ENCODE measurements around the gene ETS2. TPM values are rescaled to one million over a fixed set of nuclear protein-coding genes. Genes with fewer than 3 reads are reported as not detected.

The ETS2 gene
- total RNA-seq, 1 experiment from 2014 or later = 132 TPM

- H3K4me3 ChIP-seq (ENCODE audit: low read depth in 2 of 2, low read length in 2 of 2) = no peak overlapping the region
- in situ Hi-C loops (cut with HindIII; ENCODE audit: low pct_unique_long_range_greater_than_20kb, low sequenced_read_pairs) (no loop called here), intact Hi-C loops (cut with micrococcal nuclease; ENCODE audit: unreplicated experiment) (no loop called here)
- H3K9me3 ChIP-seq (ENCODE audit: control insufficient read depth, insufficient read depth, low read depth, low read length) = no peaks in the 10 kb centered on the region
- no peak overlapping the region for H3K27ac ChIP-seq (ENCODE audit: low read length)
- DNase-seq (ENCODE audit: low read depth, low spot score) (no peak), ATAC-seq (no peak)
- H3K27me3 ChIP-seq (ENCODE audit: control insufficient read depth, insufficient read depth, low read length) = no peaks in the 10 kb centered on the region
- POLR2A ChIA-PET = interaction anchor here (0.9 kb wide), 1 partner anchor 9 kb away, joined by 3 read pairs; no protein-coding TSS in a partner anchor
- no peaks in the 10 kb centered on the region for H3K4me1 ChIP-seq (ENCODE audit: control insufficient read depth, insufficient read depth, low read length)
- no peaks in the 10 kb centered on the region; the same call in 1 of the 2 replicates for H3K36me3 ChIP-seq (ENCODE audit: control insufficient read depth, insufficient read depth, low read length)
- TF ChIP-seq CTCF (IDR thresholded peaks at IDR 0.05) (no peak), SIN3A (IDR thresholded peaks at IDR 0.05; ENCODE audit: borderline replicate concordance, insufficient read depth, low read depth, low read length) (no peak), REST (IDR thresholded peaks at IDR 0.05; ENCODE audit: insufficient read depth in 1 of 2, low read depth in 2 of 2, low read length in 1 of 2) (no peak), POLR2AphosphoS5 (IDR thresholded peaks at IDR 0.05; ENCODE audit: low read depth, low read length) (no peak), TCF7L2 (IDR thresholded peaks at IDR 0.05; ENCODE audit: low read depth, low read length) (no peak)
- BruUV-seq (replicated peaks) = no TSS peak
- CTCF ChIA-PET = no interaction called here
These were observed 45.4 kb downstream of the ETS2 start for GRCh38 chr21:38851101-38851500.

GRCh38 chr21:38852278-38852677 lies 46.5 kb downstream of the ETS2 start:
- TF ChIP-seq REST (IDR thresholded peaks at IDR 0.05; ENCODE audit: insufficient read depth in 1 of 2, low read depth in 2 of 2, low read length in 1 of 2) (no peak), CTCF (IDR thresholded peaks at IDR 0.05) (no peak), POLR2AphosphoS5 (IDR thresholded peaks at IDR 0.05; ENCODE audit: low read depth, low read length) (no peak), SIN3A (IDR thresholded peaks at IDR 0.05; ENCODE audit: borderline replicate concordance, insufficient read depth, low read depth, low read length) (no peak), TCF7L2 (IDR thresholded peaks at IDR 0.05; ENCODE audit: low read depth, low read length) (no peak)
- no TSS peak for BruUV-seq (replicated peaks)
- H3K4me1 ChIP-seq (ENCODE audit: control insufficient read depth, insufficient read depth, low read length) = no peaks in the 10 kb centered on the region
- H3K9me3 ChIP-seq (ENCODE audit: control insufficient read depth, insufficient read depth, low read depth, low read length) = no peaks in the 10 kb centered on the region
- CTCF ChIA-PET = no interaction called here
- POLR2A ChIA-PET = no interaction called here
- H3K27me3 ChIP-seq (ENCODE audit: control insufficient read depth, insufficient read depth, low read length) = no peaks in the 10 kb centered on the region
- DNase-seq (ENCODE audit: low read depth, low spot score) = no peak
- no peak overlapping the region for H3K4me3 ChIP-seq (ENCODE audit: low read depth in 2 of 2, low read length in 2 of 2)
- no peaks in the 10 kb centered on the region; the same call in 1 of the 2 replicates for H3K36me3 ChIP-seq (ENCODE audit: control insufficient read depth, insufficient read depth, low read length)
- in situ Hi-C loops (cut with HindIII; ENCODE audit: low pct_unique_long_range_greater_than_20kb, low sequenced_read_pairs) = no loop called here
- ATAC-seq = no peak
- H3K27ac ChIP-seq (ENCODE audit: low read length) = no peak overlapping the region
- intact Hi-C loops (cut with micrococcal nuclease; ENCODE audit: unreplicated experiment) = no loop called here
